Measurements from ENCODE around the gene SARS1.
A peak's percentile ranks its signal among the peaks of the same experiment; 100 is the strongest.
"Not testable (repeated sequence)": the region's sequence is repeated elsewhere in the genome, so short reads cannot be mapped to it uniquely, and the experiment has no call there.

The SARS1 gene

GRCh38 chr1:109275706-109276345 lies 62.1 kb downstream of the SARS1 start:
- DNase-seq (ENCODE audit: low read depth): no peak

GRCh38 chr1:109277434-109278204 lies 63.9 kb downstream of the SARS1 start:
- DNase-seq (ENCODE audit: low read depth): no peak

DNA sequence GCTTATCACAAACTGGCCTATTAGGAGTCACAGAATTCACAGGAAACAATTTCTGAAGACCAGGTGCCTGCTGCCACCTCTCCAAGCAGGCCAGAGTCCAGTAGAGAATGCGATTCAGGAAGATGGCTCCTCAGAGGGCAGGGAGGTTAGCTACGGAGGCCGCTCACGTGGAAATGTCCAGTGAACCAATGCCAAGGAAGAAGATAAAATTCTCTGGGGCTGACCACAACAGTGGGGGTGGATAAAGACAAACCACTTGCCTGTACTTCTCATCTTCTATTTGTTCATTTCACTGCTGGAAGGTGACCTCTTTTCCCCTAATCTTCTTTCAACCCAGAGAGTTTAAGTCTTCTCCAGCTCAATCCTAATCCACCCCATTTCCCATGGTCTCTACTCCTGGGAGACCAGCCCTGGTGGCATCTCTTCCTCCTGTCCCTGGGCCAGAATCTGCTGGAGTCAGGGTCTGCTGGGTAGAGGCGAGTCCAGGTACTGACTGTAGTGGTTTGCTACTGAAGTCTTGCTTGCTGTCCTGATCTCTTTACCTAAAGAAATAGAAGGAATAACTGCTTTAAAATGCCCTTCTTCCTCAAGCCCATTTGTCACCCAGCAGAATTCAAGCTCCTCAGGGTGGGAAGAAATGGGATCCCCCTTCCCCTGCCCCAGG lies 66.0 kb downstream of the SARS1 start:
- DNase-seq (ENCODE audit: low read depth): no peak

DNA sequence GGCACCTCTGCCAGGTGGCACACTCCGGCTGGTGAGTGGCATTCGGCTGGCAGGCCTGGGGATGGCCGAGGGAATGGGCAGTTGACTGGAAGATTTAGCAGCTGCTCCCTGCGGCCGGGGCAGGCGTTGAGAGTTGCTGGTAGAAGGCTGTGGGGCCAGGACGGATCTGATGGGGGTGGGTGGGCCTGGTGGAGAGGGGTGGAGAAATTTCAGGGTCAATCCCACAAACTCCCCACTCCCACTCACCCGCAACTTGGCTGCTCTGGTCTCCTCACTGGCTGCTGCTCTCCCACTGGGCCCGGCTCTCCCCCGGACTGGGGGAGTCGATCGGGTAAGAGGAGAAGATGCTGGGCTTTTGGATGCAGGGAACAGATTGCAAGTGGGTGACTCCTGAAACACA lies 67.1 kb downstream of the SARS1 start:
- DNase-seq (ENCODE audit: low read depth): no peak

DNA sequence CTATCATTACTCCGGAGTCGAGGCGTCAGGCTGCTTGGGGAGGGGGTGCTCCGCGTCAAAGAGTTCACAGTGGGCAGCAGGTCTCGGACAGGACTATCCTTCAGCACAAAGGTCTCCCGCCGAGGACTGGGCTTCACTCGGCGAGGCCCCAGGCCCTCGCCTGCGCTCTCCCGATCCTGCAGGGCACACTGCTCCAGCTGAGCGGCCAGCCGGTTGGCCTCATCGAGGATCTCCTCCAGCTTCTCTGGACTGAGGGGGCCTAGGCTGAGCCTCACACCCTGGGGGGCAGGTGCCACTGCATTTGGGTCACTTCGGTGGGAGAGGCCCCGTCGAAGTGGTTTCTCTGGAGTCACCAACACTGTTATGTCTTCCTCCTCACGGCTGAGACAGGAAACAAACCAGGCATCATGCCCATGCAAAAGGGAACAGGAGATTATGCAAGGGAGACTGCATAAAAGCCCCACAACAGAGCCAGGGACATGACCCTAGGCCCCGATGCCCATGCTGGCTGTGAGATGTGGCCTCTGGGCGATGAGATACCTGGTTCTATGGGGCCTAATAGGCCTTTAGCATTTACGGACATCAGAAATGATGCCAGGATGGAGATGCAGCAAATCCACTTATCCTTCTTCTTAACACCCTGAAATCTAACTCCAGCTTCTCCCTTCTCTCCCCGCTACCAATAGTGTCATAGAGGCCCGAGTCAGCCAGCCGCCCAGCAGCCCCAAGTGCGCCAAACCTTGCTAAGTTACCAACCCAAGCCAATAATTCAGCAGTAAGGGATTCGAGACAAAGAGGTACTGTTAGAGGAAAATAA lies 68.2 kb downstream of the SARS1 start:
- DNase-seq (ENCODE audit: low read depth): no peak

GRCh38 chr1:109282497-109282951 lies 68.8 kb downstream of the SARS1 start:
- no peak for DNase-seq (ENCODE audit: low read depth)

GRCh38 chr1:109282952-109283747 lies 69.4 kb downstream of the SARS1 start, which contains the start of gene PSRC1:
PSRC1 (minus strand) TSS chr1:109283145.
- DNase-seq (ENCODE audit: low read depth): peak; percentile 81

GRCh38 chr1:109283748-109284600 lies 70.3 kb downstream of the SARS1 start:
- no peak for DNase-seq (ENCODE audit: low read depth)

DNA sequence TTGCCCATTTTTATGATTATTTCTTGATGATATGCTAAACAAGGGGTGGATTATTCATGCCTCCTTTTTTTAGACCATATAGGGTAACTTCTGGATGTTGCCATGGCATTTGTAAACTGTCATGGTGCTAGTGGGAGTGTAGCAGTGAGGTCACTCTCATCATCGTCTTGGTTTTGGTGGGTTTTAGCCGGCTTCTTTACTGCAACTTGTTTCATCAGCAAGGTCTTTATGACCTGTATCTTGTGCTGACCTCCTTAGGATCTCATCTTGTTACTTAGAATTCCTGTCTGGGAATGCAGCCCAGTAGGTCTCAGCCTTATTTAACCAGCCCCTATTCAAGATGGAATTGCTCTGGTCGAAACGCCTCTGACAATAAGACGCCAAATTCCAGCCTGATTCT lies 73.0 kb downstream of the SARS1 start:
- DNase-seq (ENCODE audit: low read depth): not testable (repeated sequence)
